WERI-Rb-1 (cell line): ENCODE data around the gene CAVIN3.
A peak's percentile ranks its signal among the peaks of the same experiment; 100 is the strongest.

Experiments
- DNase-seq: peaks from one replicate; pipeline ENCODE4 v3.0.0-alpha.2; 2020
- H3K27ac ChIP-seq: fragments of 250-450 bp; sonication (Bioruptor Pico); 2 replicates; pipeline ENCODE4 v1.5.1; 2020; ENCODE audit warnings: mild to moderate bottlenecking, moderate library complexity
- H3K27me3 ChIP-seq: fragments of 250-450 bp; sonication (Bioruptor Pico); 2 replicates; pipeline ENCODE4 v1.5.1; 2021; ENCODE audit warnings: mild to moderate bottlenecking, low read depth, moderate library complexity; ENCODE audit not compliant: insufficient read depth, severe bottlenecking
- H3K36me3 ChIP-seq: fragments of 250-450 bp; sonication (Bioruptor Pico); 2 replicates; pipeline ENCODE4 v1.5.1; 2020; ENCODE audit warnings: mild to moderate bottlenecking, moderate library complexity
- H3K4me3 ChIP-seq: 2 replicates; pipeline ENCODE4 v1.5.1; 2011; ENCODE audit warnings: low read depth, mild to moderate bottlenecking, control low read depth, low read length
- H3K9me3 ChIP-seq: fragments of 250-450 bp; sonication (Bioruptor Pico); 2 replicates; pipeline ENCODE4 v1.5.1; 2021; ENCODE audit warnings: mild to moderate bottlenecking, moderate library complexity; ENCODE audit not compliant: severe bottlenecking
- CTCF ChIP-seq: IDR thresholded peaks from 2 replicates; pipeline ENCODE4 v1.5.1; 2011; ENCODE audit warnings: low read depth, mild to moderate bottlenecking, control low read depth, inconsistent platforms, low read length

Gene CAVIN3, protein sequence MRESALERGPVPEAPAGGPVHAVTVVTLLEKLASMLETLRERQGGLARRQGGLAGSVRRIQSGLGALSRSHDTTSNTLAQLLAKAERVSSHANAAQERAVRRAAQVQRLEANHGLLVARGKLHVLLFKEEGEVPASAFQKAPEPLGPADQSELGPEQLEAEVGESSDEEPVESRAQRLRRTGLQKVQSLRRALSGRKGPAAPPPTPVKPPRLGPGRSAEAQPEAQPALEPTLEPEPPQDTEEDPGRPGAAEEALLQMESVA

GRCh38 chr11:6320411-6321155, at the start of gene CAVIN3:
CAVIN3 (minus strand) TSS chr11:6320501; CDS start chr11:6320476, 25 bp downstream.
- H3K9me3 ChIP-seq, result no peaks in the 10 kb centered on the region
- no peak for DNase-seq
- H3K36me3 ChIP-seq, result no peaks in the 10 kb centered on the region
- TF ChIP-seq CTCF, result no peak
- peaks cover 11% of the 10 kb centered on the region for H3K27me3 ChIP-seq
- no peak within 1 kb of the TSS for H3K4me3 ChIP-seq
- no peak within 1 kb of the TSS for H3K27ac ChIP-seq

- no peak for TF ChIP-seq CTCF
- Histone ChIP-seq H3K27ac (no peak overlapping the region), H3K4me3 (no peak overlapping the region), H3K36me3 (no peaks in the 10 kb centered on the region), H3K9me3 (no peaks in the 10 kb centered on the region), H3K27me3 (no peaks in the 10 kb centered on the region)
- DNase-seq, result no peak
These were observed 45.4 kb upstream of the CAVIN3 start for GRCh38 chr11:6365659-6366058.

- peak; percentile 88 for DNase-seq
- no peaks in the 10 kb centered on the region for H3K9me3 ChIP-seq
- H3K27me3 ChIP-seq, result no peaks in the 10 kb centered on the region
- no peak overlapping the region for H3K4me3 ChIP-seq
- TF ChIP-seq CTCF, result peak; percentile 98
- no peaks in the 10 kb centered on the region for H3K36me3 ChIP-seq
- no peak overlapping the region for H3K27ac ChIP-seq
These were observed 42.8 kb upstream of the CAVIN3 start for GRCh38 chr11:6362873-6363678.

GRCh38 chr11:6362185-6362872, 42.0 kb upstream of the CAVIN3 start:
- no peaks in the 10 kb centered on the region for H3K27me3 ChIP-seq
- no peak for DNase-seq
- H3K36me3 ChIP-seq, result no peaks in the 10 kb centered on the region
- H3K9me3 ChIP-seq, result no peaks in the 10 kb centered on the region
- TF ChIP-seq CTCF, result no peak
- H3K4me3 ChIP-seq, result no peak overlapping the region
- no peak overlapping the region for H3K27ac ChIP-seq

- H3K9me3 ChIP-seq, result no peaks in the 10 kb centered on the region
- H3K4me3 ChIP-seq, result no peak overlapping the region
- no peak for DNase-seq
- no peak for TF ChIP-seq CTCF
- H3K27me3 ChIP-seq, result no peaks in the 10 kb centered on the region
- H3K27ac ChIP-seq, result no peak overlapping the region
- H3K36me3 ChIP-seq, result no peaks in the 10 kb centered on the region
These were observed 39.9 kb upstream of the CAVIN3 start for GRCh38 chr11:6360183-6360582.
